HepG2 (cell line): ENCODE results near the gene CDH1. TPM values are rescaled to one million over a fixed set of nuclear protein-coding genes. Genes with fewer than 3 reads are reported as not detected.

Source experiments
- AGO1 ChIP-seq: fragments of 200-400 bp; formaldehyde crosslinking; IDR thresholded peaks from 2 replicates; pipeline ENCODE4 v1.6.1; 2017; ENCODE audit warnings: mild to moderate bottlenecking, low read depth, low read length, moderate library complexity; ENCODE audit not compliant: poor library complexity, severe bottlenecking
- ELF3 ChIP-seq: IDR thresholded peaks from 2 replicates; pipeline ENCODE4 v1.6.1; 2016; ENCODE audit warnings: missing genetic modification reagents, missing compliant biosample characterization
- ERF ChIP-seq: IDR thresholded peaks from 2 replicates; pipeline ENCODE4 v1.6.1; 2018; ENCODE audit warnings: missing biosample characterization, missing genetic modification reagents
- FOXP1 ChIP-seq, 2 experiments: fragments of 450-650 bp in 1 of 2; IDR thresholded peaks; 2 replicates each; pipeline ENCODE4 v1.6.1; 2017 to 2018; ENCODE audit warnings: antibody characterized with exemption in 1 of 2
- JUND ChIP-seq: sonication (generic); formaldehyde crosslinking; IDR thresholded peaks from 2 replicates; pipeline ENCODE4 v1.8.0; 2022; ENCODE audit warnings: mild to moderate bottlenecking, missing genetic modification reagents
- KDM4B ChIP-seq: sonication (generic); formaldehyde crosslinking; IDR thresholded peaks from 2 replicates; pipeline ENCODE4 v1.4.0; 2020; ENCODE audit warnings: missing genetic modification reagents
- MAFK ChIP-seq, 2 experiments: IDR thresholded peaks in 1 of 2; conservative IDR thresholded peaks in 1 of 2; 2 replicates each; pipeline ENCODE4 v1.6.1; 2011; ENCODE audit warnings: improper control_type of control experiment in 2 of 2, low read length in 2 of 2
- MBNL3 ChIP-seq: fragments of 250-450 bp; sonication (Bioruptor Pico); conservative IDR thresholded peaks from 2 replicates; pipeline ENCODE4 v1.8.0; 2022; ENCODE audit warnings: mild to moderate bottlenecking, inconsistent platforms
- MTA1 ChIP-seq: sonication (generic); formaldehyde crosslinking; IDR thresholded peaks from 2 replicates; pipeline ENCODE4 v1.4.0; 2020; ENCODE audit warnings: missing genetic modification reagents, mild to moderate bottlenecking, borderline replicate concordance
- NR2F6 ChIP-seq, 2 experiments: IDR thresholded peaks; 2 replicates each; pipeline ENCODE4 v1.6.1; 2016; ENCODE audit warnings: antibody characterized with exemption in 1 of 2, mild to moderate bottlenecking in 1 of 2
- NRL ChIP-seq: sonication (generic); formaldehyde crosslinking; IDR thresholded peaks from 2 replicates; pipeline ENCODE4 v1.5.0; 2020; ENCODE audit warnings: missing genetic modification reagents, mild to moderate bottlenecking, moderate library complexity, borderline replicate concordance
- PAWR ChIP-seq: sonication (generic); formaldehyde crosslinking; IDR thresholded peaks from 2 replicates; pipeline ENCODE4 v1.4.0; 2020; ENCODE audit warnings: missing genetic modification reagents, mild to moderate bottlenecking, borderline replicate concordance
- TRAFD1 ChIP-seq: sonication (generic); formaldehyde crosslinking; IDR thresholded peaks from 2 replicates; pipeline ENCODE4 v1.5.1; 2020; ENCODE audit warnings: missing genetic modification reagents, mild to moderate bottlenecking, borderline replicate concordance
- ZBTB25 ChIP-seq: IDR thresholded peaks from 2 replicates; pipeline ENCODE4 v1.6.1; 2018; ENCODE audit warnings: missing genetic modification reagents
- ZFP36 ChIP-seq: fragments of 150-350 bp; IDR thresholded peaks from 2 replicates; pipeline ENCODE4 v1.6.1; 2018; ENCODE audit warnings: borderline replicate concordance, low read length, low read depth; ENCODE audit not compliant: partially characterized antibody
- ZFX ChIP-seq: sonication (generic); formaldehyde crosslinking; IDR thresholded peaks from 2 replicates; pipeline ENCODE4 v1.4.0; 2020; ENCODE audit warnings: mild to moderate bottlenecking, low read depth, missing genetic modification reagents, moderate library complexity
- ZKSCAN8 ChIP-seq: IDR thresholded peaks from 2 replicates; pipeline ENCODE4 v1.6.1; 2016; ENCODE audit warnings: borderline replicate concordance, missing genetic modification reagents, missing compliant biosample characterization
- ZNF205 ChIP-seq: IDR thresholded peaks from 2 replicates; pipeline ENCODE4 v1.6.1; 2018; ENCODE audit warnings: missing biosample characterization, missing genetic modification reagents
- ZNF292 ChIP-seq: sonication (generic); formaldehyde crosslinking; IDR thresholded peaks from 2 replicates; pipeline ENCODE4 v1.8.1; 2022; ENCODE audit warnings: mild to moderate bottlenecking, low read depth, missing genetic modification reagents, borderline replicate concordance
- ZNF33A ChIP-seq: sonication (generic); formaldehyde crosslinking; IDR thresholded peaks from 2 replicates; pipeline ENCODE4 v1.5.1; 2020; ENCODE audit warnings: missing genetic modification reagents, mild to moderate bottlenecking, moderate library complexity, borderline replicate concordance
- ZNF350 ChIP-seq: sonication (generic); formaldehyde crosslinking; IDR thresholded peaks from 2 replicates; pipeline ENCODE4 v1.4.0; 2020; ENCODE audit warnings: mild to moderate bottlenecking, low read depth, missing genetic modification reagents, borderline replicate concordance
- ZNF484 ChIP-seq: sonication (generic); formaldehyde crosslinking; IDR thresholded peaks from 2 replicates; pipeline ENCODE4 v1.5.1; 2020; ENCODE audit warnings: mild to moderate bottlenecking, low read depth, missing genetic modification reagents, borderline replicate concordance
- ZNF710 ChIP-seq: sonication (generic); formaldehyde crosslinking; IDR thresholded peaks from 2 replicates; pipeline ENCODE4 v1.5.0; 2020; ENCODE audit warnings: mild to moderate bottlenecking, missing genetic modification reagents, borderline replicate concordance
- ZSCAN31 ChIP-seq: sonication (generic); formaldehyde crosslinking; IDR thresholded peaks from 2 replicates; pipeline ENCODE4 v1.5.0; 2020; ENCODE audit warnings: low read depth, mild to moderate bottlenecking, missing genetic modification reagents
- polyA plus RNA-seq, 8 experiments: library from polyadenylated mRNA; depleted of rRNA in 3 of 8; stranded (reverse) in 7 of 8; unstranded in 1 of 8; fragments of >200 nt; fragmentation: Illumina TruSeq in 4 of 8; extraction: Trizol in 4 of 8; gene quantifications; 2 replicates each; pipeline versions ENCODE4 v1.2.1 to v1.2.3, GENCODE V29; 2011 to 2016; ENCODE audit warnings: low read depth in 4 of 8, missing spikeins in 1 of 8, mixed read lengths in 1 of 8; ENCODE audit not compliant: insufficient read depth in 1 of 8
- total RNA-seq, 5 experiments: library from RNA; depleted of rRNA; stranded (reverse); fragments of >200 nt; fragmentation: Illumina TruSeq; extraction: Trizol; gene quantifications; 2 replicates each; pipeline ENCODE4 v1.2.3, GENCODE V29; 2016; ENCODE audit warnings: low read depth in 1 of 5

Gene CDH1
- total and polyA plus RNA-seq, 2 of the 13 experiments (the other 11 are each of a cell fraction or from before 2014, with no cell fraction given): 0.95 to 9.8 TPM

- no peak for TF ChIP-seq TRAFD1
- no peak for TF ChIP-seq ZSCAN31
- peak; percentile 32; the same call in 1 of the 2 replicates for TF ChIP-seq ZNF350 (CRISPR knock-in tag)
- no peak for TF ChIP-seq KDM4B (CRISPR knock-in tag)
- TF ChIP-seq MAFK (conservative IDR thresholded peaks at IDR 0.05 in 1 of 2, IDR thresholded peaks at IDR 0.05 in 1 of 2; ENCODE audit: low read length in 2 of 2): peak in 1 of 2 experiments; percentile 58
- no peak for TF ChIP-seq ZNF484 (CRISPR knock-in tag)
- TF ChIP-seq ZFX (CRISPR knock-in tag): peak; percentile 68
- TF ChIP-seq ZNF205: 0 out of 2 replicates have a peak, but pooled peaks have one; percentile 10
- TF ChIP-seq NRL (CRISPR knock-in tag): no peak
- no peak for TF ChIP-seq ZFP36
- peak; percentile 41; the same call in 1 of the 2 replicates for TF ChIP-seq ZNF710
- TF ChIP-seq NR2F6 (IDR thresholded peaks at IDR 0.05): no peak
- peak; percentile 83 for TF ChIP-seq NR2F6 (CRISPR knock-in tag; IDR thresholded peaks at IDR 0.05)
- TF ChIP-seq ELF3 (CRISPR knock-in tag): peak; percentile 63
- peak; percentile 83 for TF ChIP-seq JUND
- 0 out of 2 replicates have a peak, but pooled peaks have one; percentile 33 for TF ChIP-seq ZKSCAN8 (CRISPR knock-in tag)
- peak; percentile 71; the same call in 1 of the 2 replicates for TF ChIP-seq MTA1 (CRISPR knock-in tag)
- no peak for TF ChIP-seq MBNL3 (CRISPR knock-in tag)
- 0 out of 2 replicates have a peak, but pooled peaks have one; percentile 50 for TF ChIP-seq PAWR (CRISPR knock-in tag)
- TF ChIP-seq ZBTB25 (CRISPR knock-in tag): no peak
- no peak for TF ChIP-seq ERF (CRISPR knock-in tag)
- TF ChIP-seq FOXP1 (IDR thresholded peaks at IDR 0.05): no peak
- TF ChIP-seq FOXP1 (CRISPR knock-in tag; IDR thresholded peaks at IDR 0.05): 0 out of 2 replicates have a peak, but pooled peaks have one; percentile 33
- TF ChIP-seq AGO1: no peak
- TF ChIP-seq ZNF292 (CRISPR knock-in tag): peak; percentile 76; the same call in 1 of the 2 replicates
- TF ChIP-seq ZNF33A: no peak
These were observed 29.5 kb upstream of the CDH1 start (continued) for GRCh38 chr16:68707340-68708152.
